HCT116 (cell line): ENCODE data around the gene CDH11.

Experiments used
- POLR2A ChIP-seq: IDR thresholded peaks from 2 replicates; pipeline ENCODE4 v1.7.0; 2011; ENCODE audit warnings: borderline replicate concordance; ENCODE audit not compliant: insufficient read depth, insufficient read length; ENCODE audit errors: extremely low read depth
- POLR2AphosphoS5 ChIP-seq: IDR thresholded peaks from 2 replicates; pipeline ENCODE4 v1.6.1; 2011; ENCODE audit warnings: mild to moderate bottlenecking, low read depth, low read length, moderate library complexity
- TF ChIP-seq, protein P1 (sequence below), 3 experiments: fragments of 200-600 bp in 1 of 3; sonication (generic) in 1 of 3; IDR thresholded peaks in 2 of 3; conservative IDR thresholded peaks in 1 of 3; 2 replicates each; pipeline ENCODE4 v1.5.1; 2012 to 2017; ENCODE audit warnings: low read depth in 2 of 3, low read length in 2 of 3, antibody characterized with exemption in 1 of 3, borderline replicate concordance in 1 of 3, control low read depth in 1 of 3, mild to moderate bottlenecking in 1 of 3, mixed read lengths in 1 of 3, mixed run types in 1 of 3, moderate library complexity in 1 of 3; ENCODE audit not compliant: insufficient read depth in 1 of 3

- TF ChIP-seq, protein P1, sequence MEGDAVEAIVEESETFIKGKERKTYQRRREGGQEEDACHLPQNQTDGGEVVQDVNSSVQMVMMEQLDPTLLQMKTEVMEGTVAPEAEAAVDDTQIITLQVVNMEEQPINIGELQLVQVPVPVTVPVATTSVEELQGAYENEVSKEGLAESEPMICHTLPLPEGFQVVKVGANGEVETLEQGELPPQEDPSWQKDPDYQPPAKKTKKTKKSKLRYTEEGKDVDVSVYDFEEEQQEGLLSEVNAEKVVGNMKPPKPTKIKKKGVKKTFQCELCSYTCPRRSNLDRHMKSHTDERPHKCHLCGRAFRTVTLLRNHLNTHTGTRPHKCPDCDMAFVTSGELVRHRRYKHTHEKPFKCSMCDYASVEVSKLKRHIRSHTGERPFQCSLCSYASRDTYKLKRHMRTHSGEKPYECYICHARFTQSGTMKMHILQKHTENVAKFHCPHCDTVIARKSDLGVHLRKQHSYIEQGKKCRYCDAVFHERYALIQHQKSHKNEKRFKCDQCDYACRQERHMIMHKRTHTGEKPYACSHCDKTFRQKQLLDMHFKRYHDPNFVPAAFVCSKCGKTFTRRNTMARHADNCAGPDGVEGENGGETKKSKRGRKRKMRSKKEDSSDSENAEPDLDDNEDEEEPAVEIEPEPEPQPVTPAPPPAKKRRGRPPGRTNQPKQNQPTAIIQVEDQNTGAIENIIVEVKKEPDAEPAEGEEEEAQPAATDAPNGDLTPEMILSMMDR (IDR thresholded peaks at IDR 0.05 in 2 of 3, conservative IDR thresholded peaks at IDR 0.05 in 1 of 3; ENCODE audit: borderline replicate concordance in 1 of 3, insufficient read depth in 1 of 3, low read depth in 2 of 3, low read length in 2 of 3) = no peak
- TF ChIP-seq POLR2AphosphoS5 (no peak), POLR2A (no peak)
These were observed 3.0 kb downstream of the CDH11 start for GRCh38 chr16:65118871-65119270.
